Endothelial cell of umbilical vein (primary cell): ENCODE measurements around the gene TMEM87A. TPM values are rescaled to one million over a fixed set of nuclear protein-coding genes. Genes with fewer than 3 reads are reported as not detected.

Source experiments
- BruUV-seq: library from RNA; stranded (reverse); fragments of 400-500 nt; replicated peaks from 2 replicates; lab custom pipeline; 2021; lab: Mats Ljungman, UMichigan
- CTCF ChIA-PET: fragments of 300-600, 350-600 bp; sonication (Branson Sonifier 250); formaldehyde crosslinking; loops from one replicate; lab custom pipeline; 2021; ENCODE audit warnings: antibody characterized with exemption, inconsistent platforms; lab: Charles Lee
- POLR2A ChIA-PET: fragments of 300-600, 350-600 bp; sonication (Branson Sonifier 250); formaldehyde crosslinking; loops from one replicate; lab custom pipeline; 2021; ENCODE audit warnings: antibody characterized with exemption, inconsistent platforms; lab: Charles Lee
- DNase-seq: peaks from one replicate; pipeline ENCODE4 v3.0.0-alpha.2; 2011; ENCODE audit warnings: low read depth, low spot score
- FAIRE-seq: peaks from 2 replicates; lab custom pipeline; 2011; peaks lifted over from hg19 to GRCh38; lab: Jason Lieb, UNC
- H2AFZ ChIP-seq: 2 replicates; pipeline ENCODE4 v1.6.0; 2012; ENCODE audit warnings: low read depth, low read length, control low read depth, inconsistent platforms
- H3K27ac ChIP-seq: 2 replicates; pipeline ENCODE4 v1.5.1; 2011; ENCODE audit warnings: low read depth, mild to moderate bottlenecking, control low read depth, low read length, moderate library complexity; ENCODE audit not compliant: insufficient read depth
- H3K27me3 ChIP-seq, 2 experiments: 2 replicates each; pipeline versions ENCODE4 v1.6.0 to v1.6.1; 2011; ENCODE audit warnings: low read length in 2 of 2, mixed read lengths in 1 of 2; ENCODE audit not compliant: control insufficient read depth in 2 of 2, insufficient read depth in 2 of 2
- H3K36me3 ChIP-seq, 2 experiments: 2 replicates in 1 of 2; 3 replicates in 1 of 2; pipeline ENCODE4 v1.5.1; 2011; ENCODE audit warnings: low read length in 2 of 2, mild to moderate bottlenecking in 1 of 2, moderate library complexity in 1 of 2; ENCODE audit not compliant: control insufficient read depth in 2 of 2, insufficient read depth in 2 of 2; ENCODE audit errors: extremely low read depth in 1 of 2
- H3K4me1 ChIP-seq: 3 replicates; pipeline ENCODE4 v1.5.1; 2011; ENCODE audit warnings: mild to moderate bottlenecking, low read length; ENCODE audit not compliant: control insufficient read depth, insufficient read depth; ENCODE audit errors: extremely low read depth
- H3K4me2 ChIP-seq: 2 replicates; pipeline ENCODE4 v1.6.1; 2011; ENCODE audit warnings: low read length, control low read depth, mixed read lengths; ENCODE audit not compliant: insufficient read depth
- H3K4me3 ChIP-seq, 3 experiments: fragments of 200-600 bp in 1 of 3; sonication (generic), shearing (Covaris generic) in 1 of 3; replicated peaks in 1 of 3; 2 replicates each; pipeline ENCODE4 v1.5.1; 2011 to 2016; ENCODE audit warnings: control low read depth in 3 of 3, low read length in 3 of 3, mild to moderate bottlenecking in 2 of 3, inconsistent platforms in 1 of 3, low read depth in 1 of 3, moderate library complexity in 1 of 3; ENCODE audit not compliant: insufficient read depth in 1 of 3
- H3K79me2 ChIP-seq: 2 replicates; pipeline ENCODE4 v1.6.0; 2012; ENCODE audit warnings: low read length, inconsistent platforms; ENCODE audit not compliant: control insufficient read depth, insufficient read depth
- H3K9ac ChIP-seq: replicated peaks from 2 replicates; pipeline ENCODE3; 2011; ENCODE audit warnings: low read length, control low read depth; ENCODE audit not compliant: insufficient read depth; ENCODE audit errors: extremely low read depth
- H3K9me1 ChIP-seq: replicated peaks from 3 replicates; pipeline ENCODE4 v1.6.0; 2011; ENCODE audit warnings: mild to moderate bottlenecking, low read length; ENCODE audit not compliant: control insufficient read depth, insufficient read depth; ENCODE audit errors: extremely low read depth
- H3K9me3 ChIP-seq: replicated peaks from 2 replicates; pipeline ENCODE4 v1.5.1; 2012; ENCODE audit warnings: low read length, inconsistent platforms; ENCODE audit not compliant: control insufficient read depth, insufficient read depth
- H4K20me1 ChIP-seq: replicated peaks from 2 replicates; pipeline ENCODE3; 2011; ENCODE audit warnings: mild to moderate bottlenecking, low read length; ENCODE audit not compliant: control insufficient read depth, insufficient read depth; ENCODE audit errors: extremely low read depth
- EZH2 ChIP-seq: IDR thresholded peaks from 2 replicates; pipeline ENCODE4 v1.6.1; 2012; ENCODE audit warnings: borderline replicate concordance, low read depth, mild to moderate bottlenecking, moderate library complexity, low read length, inconsistent platforms; ENCODE audit not compliant: severe bottlenecking
- FOS ChIP-seq: IDR thresholded peaks from 2 replicates; pipeline ENCODE4 v1.6.1; 2011; ENCODE audit warnings: mild to moderate bottlenecking, low read length, moderate library complexity, borderline replicate concordance; ENCODE audit not compliant: insufficient read depth
- GATA2 ChIP-seq: IDR thresholded peaks from 2 replicates; pipeline ENCODE4 v1.7.0; 2011; ENCODE audit warnings: low read depth, mild to moderate bottlenecking, moderate library complexity, mixed read lengths, low read length; ENCODE audit not compliant: insufficient read length, insufficient read depth
- JUN ChIP-seq: IDR thresholded peaks from 2 replicates; pipeline ENCODE4 v1.6.1; 2011; ENCODE audit warnings: borderline replicate concordance, low read depth; ENCODE audit not compliant: insufficient read length, insufficient read depth
- MAX ChIP-seq: IDR thresholded peaks from 2 replicates; pipeline ENCODE4 v1.6.1; 2011; ENCODE audit not compliant: insufficient read depth, insufficient read length
- MYC ChIP-seq: IDR thresholded peaks from one replicate; pipeline ENCODE4 v1.6.1; 2011; ENCODE audit warnings: mild to moderate bottlenecking, low read depth, low read length
- POLR2A ChIP-seq: IDR thresholded peaks from 2 replicates; pipeline ENCODE4 v1.6.1; 2012; ENCODE audit warnings: low read depth, mild to moderate bottlenecking, control low read depth, low read length
- POLR2AphosphoS5 ChIP-seq: IDR thresholded peaks from 2 replicates; pipeline ENCODE4 v1.6.1; 2012; ENCODE audit warnings: low read depth, mild to moderate bottlenecking, control low read depth, low read length, moderate library complexity; ENCODE audit not compliant: insufficient read depth
- dilution Hi-C: fragments of 300-500 bp; cut with MboI; formaldehyde crosslinking; loops from one replicate; pipeline ENCODE4 v1.15.0; 2019; ENCODE audit warnings: low sequenced_read_pairs; ENCODE audit not compliant: extremely low pct_ligation_motif_present
- intact Hi-C: fragments of 100-400 bp; cut with micrococcal nuclease; formaldehyde crosslinking; loops from one replicate; pipeline ENCODE4 v1.10.0; 2022
- polyA plus RNA-seq, 4 experiments: library from polyadenylated mRNA; depleted of rRNA in 3 of 4; stranded (reverse) in 3 of 4; unstranded in 1 of 4; fragments of >200 nt; gene quantifications; 2 replicates each; pipeline versions ENCODE4 v1.2.1 to v1.2.3, GENCODE V29; 2011 to 2012; ENCODE audit warnings: missing spikeins in 1 of 4
- total RNA-seq: library from RNA; stranded (reverse); gene quantifications from 2 replicates; pipeline ENCODE4 v1.2.3, GENCODE V29; 2021

TMEM87A gene
- total and polyA plus RNA-seq, 2 donors (not counting 3 experiments of a cell fraction or from before 2014, with no cell fraction given), result 22.3 to 41.1 TPM

- no TSS peak for BruUV-seq
- H3K4me1 ChIP-seq, result no peaks in the 10 kb centered on the region
- H3K36me3 ChIP-seq, result no peaks in the 10 kb centered on the region
- no peaks in the 10 kb centered on the region for H3K79me2 ChIP-seq
- H3K9ac ChIP-seq, result no peak overlapping the region
- dilution Hi-C loops (no loop called here), intact Hi-C loops (no loop called here)
- no peak overlapping the region for H3K27ac ChIP-seq
- no peaks in the 10 kb centered on the region for H3K9me1 ChIP-seq
- H4K20me1 ChIP-seq, result no peaks in the 10 kb centered on the region
- H2AFZ ChIP-seq, result no peak overlapping the region
- H3K9me3 ChIP-seq, result no peaks in the 10 kb centered on the region
- TF ChIP-seq EZH2 (no peak), FOS (no peak), MAX (no peak), JUN (no peak), POLR2A (no peak), MYC (no peak), GATA2 (no peak), POLR2AphosphoS5 (no peak)
- no peak for FAIRE-seq
- no peaks in the 10 kb centered on the region for H3K27me3 ChIP-seq
- CTCF ChIA-PET, result interaction anchor here (1.0 kb wide), 1 partner anchor 101 kb away, joined by 4 read pairs; no protein-coding TSS in a partner anchor
- no peak overlapping the region for H3K4me3 ChIP-seq
- DNase-seq, result no peak
- H3K4me2 ChIP-seq, result no peak overlapping the region
- POLR2A ChIA-PET, result no interaction called here
Observed at GRCh38 chr15:42283671-42284070, 10.4 kb upstream of the TMEM87A start.

DNA sequence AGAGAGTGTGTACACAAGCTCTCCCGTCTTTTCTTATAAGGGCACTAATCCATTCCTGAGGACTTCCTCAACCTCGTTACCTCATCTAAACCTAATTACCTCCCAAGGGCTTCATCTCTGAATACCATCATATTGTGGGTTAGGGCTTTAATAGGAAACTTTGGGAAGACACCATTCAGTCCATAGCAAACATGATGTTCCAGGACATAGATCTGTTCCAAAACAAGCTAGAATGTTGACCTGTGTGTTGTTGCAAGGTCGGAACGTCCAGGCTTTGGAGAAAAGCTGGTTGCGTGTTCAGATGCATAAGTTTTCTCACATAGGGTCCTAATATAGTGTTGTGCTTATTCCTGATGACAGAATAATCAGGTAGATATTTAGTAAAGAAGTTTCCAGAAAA lies 9.7 kb upstream of the TMEM87A start:
- Histone ChIP-seq H3K79me2 (no peaks in the 10 kb centered on the region), H3K27ac (no peak overlapping the region), H3K36me3 (no peaks in the 10 kb centered on the region), H3K4me3 (no peak overlapping the region), H3K9ac (no peak overlapping the region), H3K27me3 (no peaks in the 10 kb centered on the region), H3K9me3 (no peaks in the 10 kb centered on the region), H3K4me1 (no peaks in the 10 kb centered on the region), H4K20me1 (no peaks in the 10 kb centered on the region), H3K9me1 (no peaks in the 10 kb centered on the region), H2AFZ (no peak overlapping the region), H3K4me2 (no peak overlapping the region)
- no peak for DNase-seq
- ChIA-PET POLR2A (no interaction called here), CTCF (interaction anchor here (0.7 to 1.2 kb wide), 2 partner anchors 47 to 102 kb away, joined by 3 to 4 read pairs; no protein-coding TSS in a partner anchor)
- BruUV-seq, result no TSS peak
- FAIRE-seq, result no peak
- no peak for TF ChIP-seq GATA2
- TF ChIP-seq JUN, result no peak
- TF ChIP-seq MAX, result no peak
- no peak for TF ChIP-seq MYC
- TF ChIP-seq FOS, result no peak
- no peak for TF ChIP-seq POLR2AphosphoS5
- intact Hi-C loops (no loop called here), dilution Hi-C loops (no loop called here)
